Myocyte (in vitro differentiated cells): Measurements from ENCODE around the gene BCAP29. TPM values are rescaled to one million over a fixed set of nuclear protein-coding genes. Genes with fewer than 3 reads are reported as not detected.
"Not testable (repeated sequence)": the region's sequence is repeated elsewhere in the genome, so short reads cannot be mapped to it uniquely, and the experiment has no call there.

Experiments
- DNase-seq: peaks from one replicate; pipeline ENCODE4 v3.0.0-alpha.2; 2012; ENCODE audit warnings: low read depth
- polyA plus RNA-seq: library from polyadenylated mRNA; unstranded; fragments of >200 nt; gene quantifications from one replicate; pipeline ENCODE4 v1.2.1, GENCODE V29; 2012; ENCODE audit warnings: missing spikeins
- total RNA-seq: library from RNA; depleted of rRNA; stranded (reverse); fragments of >200 nt; gene quantifications from 2 replicates; pipeline ENCODE4 v1.2.3, GENCODE V29; 2014

BCAP29 gene, protein sequence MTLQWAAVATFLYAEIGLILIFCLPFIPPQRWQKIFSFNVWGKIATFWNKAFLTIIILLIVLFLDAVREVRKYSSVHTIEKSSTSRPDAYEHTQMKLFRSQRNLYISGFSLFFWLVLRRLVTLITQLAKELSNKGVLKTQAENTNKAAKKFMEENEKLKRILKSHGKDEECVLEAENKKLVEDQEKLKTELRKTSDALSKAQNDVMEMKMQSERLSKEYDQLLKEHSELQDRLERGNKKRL
- 152 and 181 TPM in 2 replicates for total RNA-seq
- 38.8 TPM for polyA plus RNA-seq

GRCh38 chr7:107579885-107580715 is at the start of gene BCAP29:
BCAP29 (plus strand) TSS chr7:107580246; CDS start chr7:107580773, 527 bp downstream.
- peak; percentile 89 for DNase-seq

- DNase-seq = no peak
These were observed 49.3 kb upstream of the BCAP29 start for GRCh38 chr7:107530751-107531150.

GRCh38 chr7:107534139-107534538 is 45.9 kb upstream of the BCAP29 start:
- no peak for DNase-seq

- DNase-seq = not testable (repeated sequence)
These were observed 42.8 kb upstream of the BCAP29 start for GRCh38 chr7:107537228-107537627.

GRCh38 chr7:107538001-107538400 is 42.0 kb upstream of the BCAP29 start:
- DNase-seq = no peak

- DNase-seq = no peak
These were observed 36.6 kb upstream of the BCAP29 start for GRCh38 chr7:107543338-107543993.

DNA sequence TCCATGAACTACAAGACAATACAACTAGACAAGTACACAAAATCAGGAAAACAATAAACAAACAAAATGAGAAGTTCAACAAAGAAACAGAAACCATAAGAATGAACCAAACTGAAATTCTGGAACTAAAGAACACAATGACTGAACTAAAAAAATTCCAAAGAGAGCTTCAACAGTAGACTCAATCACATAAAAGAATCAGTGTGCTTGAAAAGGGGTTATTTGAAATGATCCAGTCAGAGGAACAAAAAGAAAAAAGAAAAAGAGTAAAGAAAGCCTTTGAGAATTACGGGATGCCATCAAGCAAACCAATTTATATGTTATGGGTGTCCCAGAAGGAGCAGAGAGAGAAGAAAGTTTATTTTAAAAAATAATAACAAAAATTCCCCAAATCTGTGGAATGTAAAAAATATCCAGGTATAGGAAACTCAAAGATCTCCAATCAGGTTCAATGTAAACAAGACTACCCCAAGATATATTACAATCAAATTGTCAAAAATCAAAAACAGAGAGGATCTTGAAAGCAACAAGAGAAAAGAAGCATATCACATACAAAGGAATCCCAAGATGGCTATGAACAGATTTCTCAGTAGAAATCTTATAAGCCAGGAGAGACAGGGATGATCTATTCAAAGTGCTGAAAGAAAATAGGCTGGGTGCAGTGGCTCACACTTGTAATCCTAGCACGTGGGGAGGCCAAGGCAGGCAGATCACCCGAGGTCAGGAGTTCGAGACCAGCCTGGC is 35.0 kb upstream of the BCAP29 start:
- no peak for DNase-seq

DNA sequence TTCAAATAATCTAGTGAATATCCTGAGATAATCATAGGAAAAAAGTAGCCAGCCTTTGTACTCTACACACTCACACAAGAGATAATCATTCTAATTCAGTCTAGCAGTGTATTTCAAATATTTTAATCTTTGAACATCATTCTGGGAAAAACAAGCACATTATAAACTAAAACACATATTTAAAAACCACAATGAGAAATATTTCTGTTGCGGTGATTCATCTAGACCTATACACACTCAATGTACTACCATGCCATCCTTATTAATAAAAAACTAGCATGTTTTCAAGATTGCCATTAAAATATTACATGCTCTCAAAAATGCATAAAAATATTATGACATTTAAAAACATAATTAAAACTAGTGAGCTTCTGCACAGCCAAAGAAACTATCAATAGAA is 28.1 kb upstream of the BCAP29 start:
- no peak for DNase-seq

DNA sequence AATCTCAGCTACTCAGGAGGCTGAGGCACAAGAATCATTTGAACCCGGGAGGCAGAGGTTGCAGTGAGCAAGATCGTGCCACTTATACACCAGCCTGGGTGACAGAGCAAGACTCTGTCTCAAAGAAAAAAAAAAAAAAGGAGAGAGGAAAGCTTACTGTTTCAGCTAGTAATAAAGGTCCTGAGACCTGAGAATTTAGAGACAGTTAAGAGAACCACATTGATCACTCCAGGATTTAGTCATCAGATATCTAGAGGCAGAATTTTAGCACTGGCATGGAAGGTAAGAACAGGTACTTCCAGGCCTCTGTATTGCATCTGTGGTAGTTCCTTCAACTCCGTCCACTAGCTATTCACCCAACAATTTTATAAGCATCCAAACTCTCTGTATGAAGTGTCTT is 24.2 kb upstream of the BCAP29 start:
- DNase-seq = no peak

DNA sequence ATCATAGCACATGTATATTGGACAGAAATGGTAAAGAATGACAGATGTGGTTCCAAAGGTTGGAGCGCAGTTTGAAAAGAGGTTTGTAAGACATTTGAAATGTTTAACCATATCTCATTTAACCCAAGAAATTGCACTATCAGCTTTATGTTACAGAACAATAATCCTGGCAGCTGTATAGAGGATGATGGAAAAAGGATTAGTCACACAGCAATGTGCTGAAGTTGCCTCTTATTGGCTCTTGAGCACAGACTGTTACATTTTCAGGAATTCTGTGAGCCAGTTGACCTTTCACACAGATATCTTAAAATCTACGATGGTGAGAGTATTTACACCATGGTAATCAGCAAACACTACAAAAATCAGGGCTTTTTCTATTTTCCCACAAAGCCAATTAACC is 20.2 kb upstream of the BCAP29 start:
- DNase-seq = no peak

DNA sequence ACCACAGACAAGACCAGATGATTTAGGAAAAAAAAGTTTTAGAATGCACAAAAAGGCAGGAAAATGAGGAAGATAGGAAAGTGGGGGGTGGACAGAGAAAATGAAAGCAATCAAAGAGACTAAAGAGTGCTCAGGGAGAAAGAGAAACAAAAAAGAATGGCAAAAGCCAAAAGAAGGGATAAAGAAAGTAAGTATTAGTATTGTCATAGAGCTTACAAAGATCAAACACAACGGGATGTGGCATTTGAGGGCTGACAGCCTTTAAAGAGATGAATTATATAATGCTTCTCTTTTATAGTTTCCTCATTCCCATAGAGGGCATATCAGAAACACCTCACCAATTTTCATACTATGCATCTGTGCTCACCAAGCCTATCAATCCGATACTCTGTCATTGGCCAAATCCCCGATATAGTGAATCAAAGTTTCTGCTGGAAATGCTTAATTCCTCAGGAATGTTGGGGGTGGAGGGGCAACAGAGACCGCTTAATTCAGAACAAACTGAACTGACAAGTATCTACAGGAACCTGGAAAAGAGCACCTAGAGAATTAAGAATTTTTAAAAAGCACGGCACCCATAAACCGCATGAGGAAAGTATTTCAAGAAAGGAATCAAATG is 19.0 kb upstream of the BCAP29 start:
- no peak for DNase-seq

DNA sequence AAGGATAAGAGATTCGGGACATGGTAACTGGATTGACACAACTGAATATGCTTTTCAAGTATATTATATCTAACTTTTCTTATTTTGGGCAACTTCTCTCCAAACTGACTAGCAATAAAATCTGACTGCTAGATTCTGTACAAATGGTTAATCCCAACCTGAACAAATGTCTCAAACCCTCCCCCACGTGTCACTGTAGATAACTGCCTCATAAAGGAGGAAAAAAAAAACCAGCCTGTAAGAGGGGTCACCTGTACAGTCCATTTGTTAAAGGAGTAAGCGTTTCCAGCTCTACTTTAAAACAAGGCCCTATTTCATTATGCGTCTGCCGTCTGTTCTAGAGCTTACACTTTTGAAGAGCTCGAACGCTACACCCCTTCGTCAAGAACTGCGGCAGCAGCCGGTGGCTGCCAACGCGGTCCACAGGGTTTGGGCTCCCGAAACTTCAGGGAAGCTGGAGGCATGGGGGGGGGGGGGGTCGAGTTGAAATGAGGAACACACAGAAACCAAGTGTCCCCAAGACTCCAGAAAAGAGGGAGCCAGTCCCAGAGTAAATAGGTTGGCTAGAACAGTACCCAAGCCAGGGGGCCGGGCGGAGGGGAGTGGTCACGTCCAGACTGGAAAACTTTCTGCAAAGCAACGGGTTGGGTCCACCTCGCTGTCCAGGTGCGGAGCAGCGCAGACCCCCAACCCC is 16.8 kb upstream of the BCAP29 start:
- DNase-seq = no peak

DNA sequence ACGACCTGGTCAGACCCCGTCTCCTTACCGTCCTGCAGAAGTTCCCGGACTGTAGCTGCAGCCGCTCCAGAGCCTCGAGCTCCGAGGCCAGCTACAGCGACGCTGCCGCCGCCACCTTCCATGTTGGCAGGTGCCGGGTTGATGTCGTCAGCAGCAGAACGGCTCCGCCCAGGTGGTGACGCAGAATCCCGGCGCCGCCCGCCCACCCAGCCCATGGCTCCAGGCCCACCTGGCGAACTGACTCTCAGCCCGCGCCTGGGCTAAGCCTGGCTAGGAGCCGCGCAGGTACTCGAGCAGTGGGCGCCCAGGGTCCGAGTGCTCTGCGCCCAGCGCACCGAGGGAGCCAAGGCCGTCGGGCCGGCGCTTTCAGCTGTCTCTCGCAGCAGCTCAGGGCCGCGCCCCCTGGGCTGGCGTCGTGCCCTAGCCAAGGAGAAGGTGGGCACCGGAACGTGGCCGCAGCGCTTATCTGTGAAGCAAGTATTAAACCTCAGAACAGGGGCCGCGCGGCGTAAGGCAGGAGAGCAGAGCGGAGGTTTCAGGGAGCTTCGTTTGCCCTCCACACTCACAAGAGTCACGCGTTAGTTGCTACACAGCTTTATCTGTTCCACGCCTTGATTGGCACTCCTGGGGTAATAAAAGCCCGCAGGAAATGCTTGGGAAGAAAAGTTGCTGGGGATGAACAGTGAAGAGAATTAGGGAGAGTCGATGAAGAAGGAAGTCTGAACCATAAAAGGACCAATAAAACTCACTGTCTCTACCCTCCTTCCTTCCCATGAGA is 16.1 kb upstream of the BCAP29 start, which contains the start of the genes COG5 and DUS4L:
Gene COG5, minus strand, starts transcription at position 146 of the 778 bp plus-strand sequence. Its CDS starts 24 bp downstream, at position 122.
Gene DUS4L, plus strand, starts transcription at position 197 of the 778 bp plus-strand sequence. CDS start 3,100 bp downstream, outside the sequence.
- peak; percentile 86 for DNase-seq

DNA sequence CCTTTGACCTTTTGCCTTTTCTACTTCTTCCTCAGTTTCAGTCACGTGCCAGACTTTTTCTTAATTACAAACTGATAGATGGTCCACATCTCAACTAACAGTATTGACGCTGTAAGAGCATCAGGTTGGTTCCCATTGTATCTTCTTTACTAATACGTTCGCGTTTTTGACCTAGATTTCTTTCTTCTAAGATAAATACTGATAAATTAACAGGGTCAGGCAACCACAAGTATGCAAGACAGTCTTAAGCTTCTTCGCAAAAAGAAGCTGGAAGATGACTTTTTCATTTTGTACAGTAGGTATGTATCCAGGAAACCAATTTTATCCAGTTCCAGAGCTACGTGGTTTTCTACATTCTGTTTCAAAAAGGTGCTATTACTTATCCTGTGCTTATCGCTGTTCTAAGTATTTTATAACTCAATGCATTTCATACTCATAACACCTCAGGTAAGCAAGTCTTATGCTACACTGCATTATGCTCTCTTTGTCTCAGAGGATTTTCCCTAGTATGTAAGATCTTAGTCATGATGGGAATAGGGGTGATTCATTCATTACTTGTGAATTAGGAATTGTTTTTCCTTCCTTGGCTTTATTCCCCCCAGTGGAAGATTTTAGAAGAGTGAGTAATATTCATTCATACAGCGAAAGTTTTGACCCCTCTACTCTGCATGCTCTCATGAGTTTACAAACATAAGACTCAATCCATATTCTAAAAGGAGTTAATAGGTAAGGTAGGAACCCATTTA is 15.3 kb upstream of the BCAP29 start:
- DNase-seq = peak; percentile 37

GRCh38 chr7:107570298-107570697 is 9.7 kb upstream of the BCAP29 start:
- DNase-seq = no peak

DNA sequence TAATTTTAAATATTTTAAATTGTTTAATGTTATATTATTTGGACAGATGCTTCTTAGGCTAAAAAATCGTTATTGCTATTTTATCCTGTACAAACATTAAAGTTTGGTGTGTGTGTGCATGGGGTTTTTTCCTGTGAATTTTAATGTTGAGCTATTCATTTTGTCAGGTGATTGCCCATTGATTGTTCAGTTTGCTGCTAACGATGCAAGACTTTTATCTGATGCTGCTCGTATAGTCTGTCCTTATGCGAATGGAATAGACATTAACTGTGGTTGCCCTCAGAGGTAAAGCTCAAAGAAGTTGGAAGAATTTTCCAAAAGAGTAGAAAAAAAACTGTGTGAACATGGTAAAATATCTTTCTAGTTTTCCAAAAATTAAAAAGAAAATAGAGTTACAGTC is 6.5 kb upstream of the BCAP29 start:
- DNase-seq = no peak

GRCh38 chr7:107579554-107579884 is 527 bp upstream of the BCAP29 start:
- DNase-seq = no peak

GRCh38 chr7:107580716-107581383 is 804 bp downstream of the BCAP29 start:
- DNase-seq = no peak
